ENCODE measurements around the gene ZNF594. TPM values are rescaled to one million over a fixed set of nuclear protein-coding genes. Genes with fewer than 3 reads are reported as not detected.
"Not testable (repeated sequence)": the region's sequence is repeated elsewhere in the genome, so short reads cannot be mapped to it uniquely, and the experiment has no call there.

ZNF594 gene
- total RNA-seq, 4 donors from 2014 or later: 10.2 to 23.9 (median 18.5) TPM

DNA sequence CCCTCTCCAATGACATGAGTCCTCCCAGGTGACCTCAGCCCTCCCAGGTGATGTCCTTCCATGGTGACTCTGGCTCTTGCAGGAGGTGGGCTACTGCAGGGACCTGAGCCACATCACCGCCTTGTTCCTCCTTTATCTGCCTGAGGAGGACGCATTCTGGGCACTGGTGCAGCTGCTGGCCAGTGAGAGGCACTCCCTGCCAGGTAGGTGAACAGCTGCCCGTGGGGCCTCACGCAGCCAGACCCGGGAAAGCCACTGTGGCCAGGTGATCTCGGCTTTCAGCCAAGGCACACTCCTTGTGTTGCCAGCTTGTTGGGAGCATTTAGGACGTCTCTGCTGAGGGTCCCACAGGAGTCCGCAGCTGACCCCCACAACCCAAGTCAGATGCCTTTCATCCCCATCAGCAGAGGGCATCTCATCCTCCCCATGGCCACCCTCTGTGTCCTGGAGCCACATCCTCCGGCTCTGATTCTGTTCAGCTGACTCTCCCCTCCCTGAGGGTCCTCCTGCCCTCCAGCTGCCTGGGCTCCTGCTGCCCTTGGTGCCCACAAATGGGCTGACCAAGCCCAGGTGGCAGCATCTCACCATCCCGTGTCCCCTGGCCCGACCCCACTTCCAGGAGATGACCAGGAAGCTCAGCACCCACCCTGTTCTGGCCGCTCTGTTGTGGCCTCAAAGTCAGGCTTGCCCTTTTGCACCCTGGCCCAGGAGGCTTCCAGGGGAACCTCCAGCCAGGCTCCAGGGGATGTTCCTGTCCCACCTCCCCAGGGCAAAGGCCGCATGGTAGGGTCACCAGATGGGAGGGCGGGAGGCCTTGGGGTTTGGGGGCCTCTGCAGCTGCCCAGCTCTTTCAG lies 55.7 kb downstream of the ZNF594 start:
- Histone ChIP-seq H3K4me1 (no peaks in the 10 kb centered on the region), H3K27ac (no peak overlapping the region), H3K27me3 (no peaks in the 10 kb centered on the region), H3K9me3 (no peaks in the 10 kb centered on the region), H3K36me3 (no peaks in the 10 kb centered on the region), H3K4me3 (no peak overlapping the region)
- DNase-seq: peak in 1 of 3 donors; percentile 43
- TF ChIP-seq, protein P1, sequence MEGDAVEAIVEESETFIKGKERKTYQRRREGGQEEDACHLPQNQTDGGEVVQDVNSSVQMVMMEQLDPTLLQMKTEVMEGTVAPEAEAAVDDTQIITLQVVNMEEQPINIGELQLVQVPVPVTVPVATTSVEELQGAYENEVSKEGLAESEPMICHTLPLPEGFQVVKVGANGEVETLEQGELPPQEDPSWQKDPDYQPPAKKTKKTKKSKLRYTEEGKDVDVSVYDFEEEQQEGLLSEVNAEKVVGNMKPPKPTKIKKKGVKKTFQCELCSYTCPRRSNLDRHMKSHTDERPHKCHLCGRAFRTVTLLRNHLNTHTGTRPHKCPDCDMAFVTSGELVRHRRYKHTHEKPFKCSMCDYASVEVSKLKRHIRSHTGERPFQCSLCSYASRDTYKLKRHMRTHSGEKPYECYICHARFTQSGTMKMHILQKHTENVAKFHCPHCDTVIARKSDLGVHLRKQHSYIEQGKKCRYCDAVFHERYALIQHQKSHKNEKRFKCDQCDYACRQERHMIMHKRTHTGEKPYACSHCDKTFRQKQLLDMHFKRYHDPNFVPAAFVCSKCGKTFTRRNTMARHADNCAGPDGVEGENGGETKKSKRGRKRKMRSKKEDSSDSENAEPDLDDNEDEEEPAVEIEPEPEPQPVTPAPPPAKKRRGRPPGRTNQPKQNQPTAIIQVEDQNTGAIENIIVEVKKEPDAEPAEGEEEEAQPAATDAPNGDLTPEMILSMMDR (IDR thresholded peaks at IDR 0.05): no peak
- TF ChIP-seq POLR2A (IDR thresholded peaks at IDR 0.05): no peak

DNA sequence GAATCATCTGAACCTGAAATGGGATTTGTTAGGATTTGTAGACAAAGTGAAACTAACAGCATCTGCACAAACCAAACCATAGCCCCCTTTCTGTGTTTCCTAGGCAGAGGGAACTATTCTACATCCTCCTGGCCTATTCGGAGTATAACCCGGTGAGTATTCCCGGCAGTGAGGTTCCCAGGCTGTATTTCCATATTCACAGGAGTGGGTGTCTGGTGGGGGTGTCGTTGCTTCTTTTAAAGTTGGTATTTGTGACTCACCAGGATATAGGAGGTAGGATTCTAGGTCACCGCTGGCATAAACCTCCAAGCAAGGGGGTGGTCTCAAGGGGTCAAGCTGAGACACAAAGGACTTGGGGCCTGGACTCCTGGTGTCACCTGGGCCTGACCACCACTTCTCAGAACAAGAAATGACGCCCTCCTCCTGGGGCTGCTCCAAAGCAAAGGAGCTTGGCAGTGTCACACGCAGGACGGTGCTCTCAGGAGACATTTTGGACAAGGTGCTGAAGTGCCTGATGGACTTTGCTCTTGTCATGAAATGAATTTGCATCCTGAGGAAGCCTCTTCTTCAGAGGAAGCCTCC lies 56.4 kb downstream of the ZNF594 start:
- H3K4me3 ChIP-seq, H3K9me3 ChIP-seq, H3K4me1 ChIP-seq, H3K27me3 ChIP-seq, H3K27ac ChIP-seq, H3K36me3 ChIP-seq: not testable (repeated sequence)
- peak in 1 of 3 donors; percentile 19 for DNase-seq

DNA sequence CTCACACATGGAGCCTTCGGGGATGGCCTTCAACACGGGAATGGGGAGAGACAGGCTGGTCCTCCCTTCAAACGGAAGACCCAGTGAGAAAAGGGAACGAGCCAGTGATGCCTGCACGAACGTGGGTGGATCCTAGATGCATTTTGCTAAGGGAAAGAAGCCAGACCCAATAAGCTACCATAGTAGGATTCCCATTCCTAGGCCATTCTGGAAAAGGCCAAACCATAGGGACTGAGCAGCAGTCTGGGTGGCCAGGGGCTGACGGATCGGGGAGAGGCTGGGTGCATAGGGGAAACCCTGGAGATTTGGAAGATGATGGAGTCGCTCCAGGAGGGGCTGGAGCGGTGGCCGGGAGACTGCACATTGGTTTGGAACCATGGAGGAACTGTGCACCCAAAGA lies 57.1 kb downstream of the ZNF594 start:
- DNase-seq: not testable (repeated sequence)

DNA sequence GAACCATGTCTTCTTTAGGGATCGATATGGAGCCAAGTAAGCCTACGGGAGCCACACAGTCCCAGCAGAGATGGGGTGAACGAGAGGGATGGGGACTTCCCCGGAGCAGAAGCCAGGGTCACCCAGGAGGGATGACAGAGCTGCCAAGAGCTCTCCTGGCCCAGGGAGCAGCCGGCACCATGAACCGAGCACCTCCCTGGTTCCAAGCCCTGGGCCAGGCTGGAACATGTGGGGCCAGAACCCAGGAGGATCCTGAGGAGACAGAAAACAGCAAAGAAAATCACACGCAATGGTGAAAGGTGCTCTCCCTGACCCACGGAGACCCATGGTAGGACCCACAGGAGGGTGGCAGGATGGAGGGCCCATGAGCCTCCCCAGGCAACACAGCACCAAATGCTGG lies 57.7 kb downstream of the ZNF594 start:
- H3K27me3 ChIP-seq, H3K4me3 ChIP-seq: not testable (repeated sequence)
- DNase-seq: peak in 1 of 3 donors; percentile 21

More for the DNA sequence above, 57.1 kb downstream of the ZNF594 start:
- H3K9me3 ChIP-seq, H3K4me1 ChIP-seq, H3K4me3 ChIP-seq, H3K27ac ChIP-seq, H3K27me3 ChIP-seq, H3K36me3 ChIP-seq: not testable (repeated sequence)

DNA sequence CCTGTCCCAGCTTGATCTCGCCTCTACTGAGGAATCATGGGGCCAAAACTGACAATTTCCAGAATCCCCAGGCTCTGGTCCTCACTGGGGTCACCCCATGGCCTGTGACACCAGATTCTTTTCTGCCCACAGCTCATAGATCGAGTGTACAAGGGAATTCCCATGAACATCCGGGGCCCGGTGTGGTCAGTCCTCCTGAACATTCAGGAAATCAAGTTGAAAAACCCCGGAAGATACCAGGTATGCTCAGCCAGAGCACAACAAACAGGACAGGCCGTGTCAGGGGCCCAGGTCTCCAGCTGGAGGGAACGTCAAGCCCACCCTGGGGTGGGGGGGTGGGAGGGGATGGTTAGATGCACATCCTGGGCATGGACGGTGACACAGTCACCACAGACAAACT lies 58.4 kb downstream of the ZNF594 start:
- DNase-seq: peak in 1 of 3 donors; percentile 19
- Histone ChIP-seq H3K9me3 (no peaks in the 10 kb centered on the region), H3K4me3 (no peak overlapping the region), H3K4me1 (no peaks in the 10 kb centered on the region), H3K36me3 (no peaks in the 10 kb centered on the region), H3K27ac (no peak overlapping the region), H3K27me3 (no peaks in the 10 kb centered on the region)
- TF ChIP-seq, protein P1 (IDR thresholded peaks at IDR 0.05): no peak
- no peak for TF ChIP-seq POLR2A (IDR thresholded peaks at IDR 0.05)

More for the DNA sequence above, 57.7 kb downstream of the ZNF594 start:
- H3K36me3 ChIP-seq, H3K9me3 ChIP-seq, H3K4me1 ChIP-seq, H3K27ac ChIP-seq: not testable (repeated sequence)

DNA sequence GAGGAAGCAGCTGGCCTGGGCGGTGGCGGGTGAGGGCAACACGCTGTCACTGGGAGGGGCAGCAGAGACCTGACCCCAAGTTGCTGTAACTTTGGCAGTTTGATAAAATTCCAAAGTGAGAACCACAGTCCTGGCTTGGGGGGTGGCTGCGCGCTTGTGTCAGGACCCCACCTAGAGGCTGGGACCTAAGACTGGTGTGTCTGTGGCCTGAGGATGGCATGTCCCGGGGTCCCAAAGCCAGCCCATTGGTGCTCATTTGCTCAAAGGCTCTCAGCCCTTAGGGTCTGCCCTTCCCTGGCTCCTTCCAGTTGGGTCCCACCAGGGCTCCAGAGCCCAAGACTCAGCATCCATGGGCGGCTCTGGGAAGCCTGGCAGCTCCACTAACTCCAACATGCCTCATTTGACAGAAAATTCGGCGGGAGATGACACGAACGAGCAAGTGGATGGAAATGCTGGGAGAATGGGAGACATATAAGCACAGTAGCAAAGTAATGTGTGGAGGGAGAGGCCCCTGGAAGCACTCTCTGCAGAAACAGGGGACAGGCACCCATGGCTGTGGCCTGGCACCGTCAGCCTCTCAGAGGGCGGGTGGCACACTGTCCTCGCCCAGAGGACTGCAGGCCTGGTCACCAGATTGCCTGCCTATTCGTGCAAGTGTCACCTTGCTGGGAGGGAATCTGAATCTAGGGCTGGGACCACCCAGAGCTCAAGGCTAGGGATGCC lies 59.0 kb downstream of the ZNF594 start:
- DNase-seq: peak in 1 of 3 donors; percentile 26
- not testable (repeated sequence) for H3K4me1 ChIP-seq, H3K9me3 ChIP-seq, H3K27me3 ChIP-seq, H3K36me3 ChIP-seq, H3K27ac ChIP-seq, H3K4me3 ChIP-seq

DNA sequence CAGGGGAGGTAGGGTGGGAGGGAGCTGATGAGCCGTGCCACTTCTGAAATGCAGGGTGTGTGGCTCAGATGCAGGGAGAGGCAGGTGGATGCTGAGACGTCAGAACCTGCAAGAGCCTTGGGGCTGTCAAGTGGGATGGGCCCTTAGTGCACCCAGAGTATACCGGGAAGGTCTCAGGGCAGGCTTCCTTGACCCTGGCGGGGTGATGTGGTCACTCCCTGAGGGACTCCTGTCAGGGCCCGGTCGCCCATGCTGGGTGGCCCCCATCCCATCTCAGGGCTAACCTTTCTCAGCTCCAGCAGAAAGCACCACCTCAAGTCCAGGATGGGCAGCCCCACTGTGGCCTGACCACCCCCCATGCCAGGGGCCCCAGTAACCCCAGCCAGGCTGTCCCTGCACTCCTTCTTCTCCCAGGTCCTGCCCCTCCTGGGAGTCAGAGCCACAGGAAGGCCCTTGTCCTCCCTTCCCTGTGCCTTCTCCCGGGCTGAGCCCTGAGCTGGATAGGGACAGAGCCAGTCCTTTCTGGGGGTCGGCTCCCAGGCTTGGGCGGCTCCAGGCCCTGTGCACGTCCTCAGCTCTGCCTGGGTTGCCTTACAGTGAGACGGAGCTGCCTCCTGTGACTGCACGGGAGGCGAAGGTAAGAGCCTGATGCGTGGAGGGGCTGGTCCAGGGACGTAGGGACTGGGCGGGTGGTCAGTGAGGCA lies 59.7 kb downstream of the ZNF594 start:
- not testable (repeated sequence) for H3K27ac ChIP-seq
- DNase-seq: peak in 1 of 3 donors; percentile 42

More for the DNA sequence above, 59.7 kb downstream of the ZNF594 start:
- not testable (repeated sequence) for H3K9me3 ChIP-seq, H3K27me3 ChIP-seq, H3K36me3 ChIP-seq, H3K4me1 ChIP-seq, H3K4me3 ChIP-seq
